Epidermal melanocyte (primary cell): Measurements from ENCODE around the gene THEMIS.
"Not testable (repeated sequence)": the region's sequence is repeated elsewhere in the genome, so short reads cannot be mapped to it uniquely, and the experiment has no call there.

Source experiments
- DNase-seq: peaks from one replicate; pipeline ENCODE4 v3.0.0; 2011; ENCODE audit warnings: low spot score; ENCODE audit not compliant: insufficient read length

Gene THEMIS

DNA sequence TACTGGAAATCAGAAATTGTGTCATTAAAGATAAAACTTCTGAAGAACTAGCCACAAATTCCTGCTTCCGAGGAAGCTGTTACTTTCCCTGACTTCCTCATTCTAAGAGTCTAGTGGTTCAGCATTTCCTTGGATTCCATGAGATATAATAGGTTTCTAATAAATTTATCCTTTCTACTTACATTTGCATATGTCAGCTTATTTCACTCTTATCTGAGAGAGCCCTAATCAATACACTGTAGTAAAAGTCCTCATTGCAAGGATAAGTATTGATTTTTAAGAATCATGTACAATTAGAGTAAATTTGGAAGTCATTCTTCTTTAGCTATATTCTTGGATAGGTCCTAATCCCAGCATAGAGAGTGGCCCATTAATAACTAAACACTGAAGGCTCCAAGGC lies 16.9 kb upstream of the THEMIS start:
- DNase-seq: no peak

GRCh38 chr6:127914240-127914639 lies 13.4 kb upstream of the THEMIS start:
- no peak for DNase-seq

DNA sequence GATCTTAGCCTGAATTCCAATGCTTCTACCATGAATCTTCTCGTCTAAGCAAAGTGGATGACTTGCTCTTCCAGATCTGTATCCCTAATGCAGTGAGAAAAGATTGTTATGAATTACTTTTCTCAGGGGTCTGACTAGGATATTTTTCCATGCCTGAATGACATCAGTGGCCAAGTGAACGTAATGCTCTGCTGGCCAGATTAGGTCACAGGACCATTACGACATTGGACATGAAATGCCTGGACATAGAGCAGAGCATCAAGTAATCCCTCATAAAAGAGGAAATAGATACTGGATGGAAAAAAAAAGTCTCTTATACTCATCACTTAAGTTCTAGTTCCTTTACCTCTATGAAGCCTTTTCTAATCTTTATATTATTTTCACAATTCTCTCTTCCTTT lies 12.1 kb upstream of the THEMIS start:
- DNase-seq: no peak

- DNase-seq: no peak
These were observed 7.2 kb upstream of the THEMIS start for GRCh38 chr6:127907960-127908640.

DNA sequence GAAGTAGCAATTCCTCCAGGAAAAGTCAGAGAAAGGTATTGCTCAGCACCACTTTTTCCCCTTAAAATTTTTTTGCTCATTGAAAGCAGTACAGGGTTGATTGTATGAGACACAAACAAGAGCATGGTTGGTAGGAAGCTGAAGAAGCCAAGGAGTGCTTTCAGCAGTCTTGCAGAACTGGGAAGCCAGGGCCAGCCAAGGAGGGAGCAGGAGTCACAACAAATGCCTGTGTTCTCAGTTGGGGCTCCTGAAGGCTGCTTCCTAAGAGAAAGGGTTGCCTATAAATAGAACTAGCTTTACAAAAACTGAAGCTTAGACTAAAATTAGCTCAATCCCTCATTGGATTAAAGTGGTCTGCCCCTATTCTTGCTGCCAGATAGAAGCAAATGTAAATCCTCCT lies 3.3 kb upstream of the THEMIS start:
- no peak for DNase-seq

DNA sequence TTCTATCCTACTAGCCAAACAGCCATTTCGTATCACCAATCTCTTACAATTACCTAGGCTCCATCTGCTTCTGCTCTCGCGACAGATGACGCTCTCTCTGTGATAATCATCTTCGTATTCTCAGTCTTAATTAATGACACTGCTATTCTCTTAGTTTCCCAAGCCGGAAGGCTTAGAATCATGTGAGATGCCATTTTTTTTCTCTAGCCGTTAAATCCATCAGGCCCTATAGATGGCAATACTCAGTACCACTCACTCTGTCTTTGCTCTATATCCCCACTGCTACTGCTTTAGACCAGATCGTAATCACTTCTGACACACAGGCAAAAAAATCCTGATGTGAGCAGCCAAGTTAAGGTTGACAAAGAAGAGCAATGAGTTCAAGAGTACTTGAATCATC lies 2.1 kb upstream of the THEMIS start:
- DNase-seq: no peak

DNA sequence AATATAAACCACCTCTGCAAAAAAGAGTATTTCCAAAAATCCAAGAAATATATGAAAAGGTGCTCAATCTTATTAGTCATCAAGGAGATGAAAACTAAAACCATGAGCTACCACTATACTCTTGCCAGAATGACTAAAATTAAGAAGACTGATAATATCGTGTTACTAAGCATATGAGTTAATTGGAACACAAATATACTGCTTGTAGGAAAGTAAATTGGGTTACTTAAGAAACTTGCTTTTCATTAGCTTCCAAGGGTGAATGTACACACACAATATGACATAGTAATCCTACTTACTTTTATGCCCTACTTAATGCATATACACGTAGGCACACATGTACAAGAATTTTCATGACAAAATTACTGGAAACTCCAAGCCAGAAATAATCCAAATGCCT lies 3.4 kb downstream of the THEMIS start:
- no peak for DNase-seq

GRCh38 chr6:127894051-127894450 lies 6.8 kb downstream of the THEMIS start:
- DNase-seq: no peak

- DNase-seq: no peak
These were observed 7.3 kb downstream of the THEMIS start for GRCh38 chr6:127893541-127893940.

DNA sequence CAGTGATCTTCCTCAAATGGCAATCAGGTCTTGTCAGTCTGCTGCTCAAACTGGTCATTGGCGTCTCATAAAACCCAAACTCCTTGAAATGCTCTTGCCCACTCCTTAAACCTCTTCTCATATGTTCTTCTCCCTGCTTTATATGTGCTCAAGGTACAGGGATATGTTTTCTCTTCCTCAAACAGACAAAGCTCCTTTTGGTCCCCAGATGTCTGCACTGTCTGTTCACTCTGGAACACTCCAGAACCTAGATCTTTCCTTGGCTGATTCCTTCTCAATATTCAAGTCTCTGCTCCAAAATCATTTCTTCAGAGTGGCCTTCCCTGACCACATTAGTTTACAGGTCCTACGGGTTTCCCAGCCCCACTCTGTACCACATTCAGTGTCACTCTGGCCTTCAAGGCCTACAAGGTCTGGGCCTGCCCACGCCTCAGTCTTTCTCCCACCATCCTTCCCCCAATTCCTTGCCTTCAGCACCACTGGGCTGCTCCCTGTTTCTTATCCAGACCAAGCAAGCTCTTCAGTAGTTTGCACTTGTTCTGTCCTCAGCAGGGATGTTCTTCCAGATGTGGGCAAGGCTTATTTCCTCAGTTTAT lies 9.0 kb downstream of the THEMIS start:
- no peak for DNase-seq

GRCh38 chr6:127886603-127887002 lies 14.3 kb downstream of the THEMIS start:
- no peak for DNase-seq

GRCh38 chr6:127884134-127884533 lies 16.7 kb downstream of the THEMIS start:
- DNase-seq: no peak

DNA sequence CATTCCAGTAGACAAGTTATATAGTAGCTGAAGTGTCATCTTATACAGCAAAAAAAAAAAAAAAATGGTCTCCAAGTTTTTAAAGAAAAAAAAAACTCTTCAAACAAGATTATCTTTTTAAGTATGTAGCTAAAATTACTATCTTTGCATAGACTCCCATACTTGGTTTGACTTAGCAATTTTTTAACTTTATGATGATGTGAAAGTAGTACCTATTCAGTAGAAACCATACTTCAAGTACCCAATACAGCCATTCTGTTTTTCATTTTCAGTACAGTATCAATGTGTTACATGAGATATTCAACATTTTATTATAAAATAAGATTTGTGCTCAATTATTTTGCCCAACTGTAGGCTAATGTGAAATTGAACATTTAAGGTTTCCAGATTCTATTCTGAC lies 18.9 kb downstream of the THEMIS start:
- DNase-seq: not testable (repeated sequence)

DNA sequence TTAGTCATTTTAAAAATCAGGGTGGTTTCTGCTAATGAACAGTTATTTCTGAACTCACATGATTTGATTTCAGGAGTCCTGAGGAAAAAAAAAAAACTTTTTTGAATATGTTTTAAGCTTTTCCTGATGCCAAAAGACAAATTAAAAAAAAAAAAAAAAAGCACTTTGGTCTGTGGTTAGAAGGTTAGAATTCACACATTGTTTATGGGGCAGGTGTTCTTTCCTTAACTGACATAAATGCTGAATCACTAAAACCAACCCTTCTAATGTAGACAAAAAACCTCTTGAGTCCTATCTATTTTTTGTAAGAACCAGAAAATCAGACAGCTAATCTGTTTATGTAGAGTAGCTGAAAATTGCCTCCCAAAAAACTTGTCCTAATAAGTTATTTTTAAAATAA lies 20.4 kb downstream of the THEMIS start:
- no peak for DNase-seq

GRCh38 chr6:127879685-127880084 lies 21.2 kb downstream of the THEMIS start:
- no peak for DNase-seq

- no peak for DNase-seq
These were observed 22.7 kb downstream of the THEMIS start for GRCh38 chr6:127878115-127878514.

DNA sequence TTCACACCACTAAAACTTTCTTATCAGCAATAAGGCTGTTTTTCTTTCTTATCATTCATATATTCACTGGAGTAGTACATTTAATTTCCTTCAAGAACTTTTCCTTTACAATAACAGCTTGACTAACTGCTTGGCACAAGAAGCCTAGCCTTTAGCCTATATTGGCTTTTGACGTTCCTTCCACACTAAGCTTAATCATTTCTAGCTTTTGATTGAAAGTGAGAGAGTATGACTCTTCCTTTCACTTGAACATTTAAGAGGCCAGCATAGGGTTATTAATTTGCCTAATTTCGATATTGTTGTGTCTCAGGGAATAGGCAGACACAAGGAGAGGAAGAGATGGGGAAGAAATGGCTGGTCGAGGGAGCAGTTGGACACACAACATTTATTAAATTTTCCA lies 23.6 kb downstream of the THEMIS start:
- no peak for DNase-seq

- DNase-seq: no peak
These were observed 31.0 kb downstream of the THEMIS start for GRCh38 chr6:127869772-127870404.

- DNase-seq: no peak
These were observed 31.7 kb downstream of the THEMIS start for GRCh38 chr6:127869183-127869582.

- no peak for DNase-seq
These were observed 32.5 kb downstream of the THEMIS start for GRCh38 chr6:127868338-127868737.

- DNase-seq: no peak
These were observed 34.1 kb downstream of the THEMIS start for GRCh38 chr6:127866766-127867165.

DNA sequence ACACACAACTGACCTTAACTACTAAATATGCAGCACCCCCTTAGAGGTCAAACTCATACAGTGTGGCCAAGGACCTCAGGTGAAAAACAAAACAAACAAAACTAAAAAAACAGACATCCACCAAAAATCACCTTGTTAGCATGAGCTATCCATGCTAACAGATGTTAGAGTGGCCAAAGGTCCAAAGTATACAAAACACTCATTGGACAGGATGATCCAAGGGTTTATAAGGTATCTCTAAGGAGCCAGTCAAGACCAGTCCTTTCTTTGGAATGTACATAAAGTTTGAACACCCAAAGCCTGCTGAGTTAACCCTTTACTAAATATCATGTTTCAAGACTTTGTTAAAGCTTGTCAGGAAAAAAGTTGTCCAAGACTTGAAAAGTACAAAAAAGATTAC lies 35.8 kb downstream of the THEMIS start:
- no peak for DNase-seq

- no peak for DNase-seq
These were observed 36.2 kb downstream of the THEMIS start for GRCh38 chr6:127864701-127865100.
